GM13976 (cell line): ENCODE measurements around the gene SMARCA4.

ENCODE experiments used
- DNase-seq: peaks from one replicate; pipeline ENCODE4 v3.0.0; 2012; ENCODE audit warnings: low spot score
- in situ Hi-C: fragments of 300-500 bp; cut with MboI; formaldehyde crosslinking; loops from one replicate; pipeline ENCODE4 v1.12.0; 2022; ENCODE audit warnings: low sequenced_read_pairs, mixed read lengths, inconsistent platforms; ENCODE audit not compliant: unreplicated experiment
- TF ChIP-seq, protein P1 (sequence below): IDR thresholded peaks from 2 replicates; pipeline ENCODE4 v1.5.1; 2012; ENCODE audit warnings: borderline replicate concordance, mild to moderate bottlenecking; ENCODE audit not compliant: insufficient read depth; ENCODE audit errors: extremely low read depth, missing control alignments, control extremely low read depth

Gene SMARCA4

DNA sequence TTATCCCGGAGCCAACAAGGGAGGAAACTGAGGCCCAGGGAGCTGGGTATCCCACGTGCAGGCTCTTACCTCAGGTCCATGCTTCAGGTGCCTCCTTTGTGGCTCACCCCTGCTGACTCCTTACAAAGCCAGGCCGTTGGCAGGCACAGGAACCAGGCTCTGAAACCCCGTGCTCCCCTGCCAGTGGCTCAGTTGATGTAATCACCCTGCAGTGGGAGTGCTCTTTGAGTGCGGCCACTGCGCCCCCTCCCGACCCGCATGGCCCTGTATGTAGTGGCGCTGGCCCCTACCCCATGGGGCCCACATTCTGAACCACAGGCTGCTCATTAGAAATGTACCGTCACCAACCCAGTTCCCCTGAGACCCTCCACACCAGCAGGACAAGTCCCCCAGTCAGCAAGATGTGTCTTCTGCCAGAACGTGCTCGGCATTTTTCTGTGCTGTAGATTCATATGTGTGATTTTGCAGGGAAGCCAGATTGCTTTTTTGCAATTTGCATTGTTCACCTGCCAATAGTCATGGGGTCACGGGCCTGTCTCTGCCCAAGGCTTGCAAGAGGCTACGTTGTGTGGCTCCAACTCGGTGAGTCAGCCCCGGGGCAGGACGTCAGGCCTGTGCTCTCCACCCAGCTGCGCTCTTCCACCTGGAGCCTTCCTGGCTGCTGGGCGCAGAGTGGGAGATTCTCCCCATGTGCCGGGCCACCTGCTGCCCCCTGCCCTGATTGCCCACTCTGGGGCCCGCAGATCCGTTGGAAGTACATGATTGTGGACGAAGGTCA lies 60.3 kb downstream of the SMARCA4 start:
- in situ Hi-C loops: no loop called here
- TF ChIP-seq, protein P1, sequence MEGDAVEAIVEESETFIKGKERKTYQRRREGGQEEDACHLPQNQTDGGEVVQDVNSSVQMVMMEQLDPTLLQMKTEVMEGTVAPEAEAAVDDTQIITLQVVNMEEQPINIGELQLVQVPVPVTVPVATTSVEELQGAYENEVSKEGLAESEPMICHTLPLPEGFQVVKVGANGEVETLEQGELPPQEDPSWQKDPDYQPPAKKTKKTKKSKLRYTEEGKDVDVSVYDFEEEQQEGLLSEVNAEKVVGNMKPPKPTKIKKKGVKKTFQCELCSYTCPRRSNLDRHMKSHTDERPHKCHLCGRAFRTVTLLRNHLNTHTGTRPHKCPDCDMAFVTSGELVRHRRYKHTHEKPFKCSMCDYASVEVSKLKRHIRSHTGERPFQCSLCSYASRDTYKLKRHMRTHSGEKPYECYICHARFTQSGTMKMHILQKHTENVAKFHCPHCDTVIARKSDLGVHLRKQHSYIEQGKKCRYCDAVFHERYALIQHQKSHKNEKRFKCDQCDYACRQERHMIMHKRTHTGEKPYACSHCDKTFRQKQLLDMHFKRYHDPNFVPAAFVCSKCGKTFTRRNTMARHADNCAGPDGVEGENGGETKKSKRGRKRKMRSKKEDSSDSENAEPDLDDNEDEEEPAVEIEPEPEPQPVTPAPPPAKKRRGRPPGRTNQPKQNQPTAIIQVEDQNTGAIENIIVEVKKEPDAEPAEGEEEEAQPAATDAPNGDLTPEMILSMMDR: no peak
- no peak for DNase-seq

DNA sequence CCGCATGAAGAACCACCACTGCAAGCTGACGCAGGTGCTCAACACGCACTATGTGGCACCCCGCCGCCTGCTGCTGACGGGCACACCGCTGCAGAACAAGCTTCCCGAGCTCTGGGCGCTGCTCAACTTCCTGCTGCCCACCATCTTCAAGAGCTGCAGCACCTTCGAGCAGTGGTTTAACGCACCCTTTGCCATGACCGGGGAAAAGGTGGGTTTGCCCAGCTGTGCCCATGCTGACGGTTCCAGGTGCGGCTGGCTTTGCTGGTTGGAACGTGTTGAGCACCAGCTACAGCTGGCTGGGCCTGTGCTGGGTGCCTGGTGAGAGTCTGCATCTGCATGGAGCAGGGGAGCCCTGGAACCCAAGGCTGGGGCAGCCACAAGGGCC lies 60.9 kb downstream of the SMARCA4 start:
- no peak for DNase-seq
- in situ Hi-C loops: no loop called here
- TF ChIP-seq, protein P1: no peak

DNA sequence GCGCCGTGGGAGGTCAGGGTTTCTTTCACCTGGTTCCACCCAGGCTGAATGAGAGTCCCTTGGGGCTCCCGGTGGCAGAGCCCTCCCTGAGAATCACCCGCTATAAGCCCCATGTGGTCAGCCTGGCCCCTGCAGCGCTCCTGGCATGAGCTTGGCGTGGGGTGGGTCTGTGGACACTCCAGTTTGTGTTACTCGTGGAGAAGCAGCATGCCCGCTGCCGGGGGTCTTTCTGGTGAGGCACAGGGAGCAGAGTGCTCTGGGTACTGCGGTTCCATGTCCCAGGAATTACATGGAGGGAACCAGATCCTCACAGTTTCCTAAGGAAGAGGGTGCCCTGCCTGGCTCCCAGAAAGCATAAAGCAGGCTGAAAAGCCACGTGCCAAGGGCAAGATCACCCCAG lies 62.2 kb downstream of the SMARCA4 start:
- TF ChIP-seq, protein P1: no peak
- no peak for DNase-seq
- in situ Hi-C loops: no loop called here

DNA sequence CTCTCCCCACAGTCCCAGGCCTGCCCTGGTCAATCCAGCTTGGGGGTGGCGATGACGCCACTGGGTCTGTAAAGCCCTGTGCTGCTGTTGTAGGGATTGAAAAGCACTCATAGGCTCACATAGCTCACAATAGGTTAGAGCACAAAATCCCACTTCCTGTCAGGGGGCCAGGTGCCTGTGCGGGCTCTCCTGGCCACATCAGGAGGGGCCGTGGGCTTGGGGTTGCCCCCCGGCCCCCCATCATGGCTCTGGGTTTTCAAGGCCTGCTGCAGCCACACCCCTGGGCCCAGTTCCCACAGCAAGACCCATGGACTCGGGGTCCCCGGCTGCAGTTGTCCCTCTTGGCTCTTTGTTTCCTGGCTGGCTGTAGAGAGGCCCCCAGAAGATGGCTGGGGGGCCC lies 62.9 kb downstream of the SMARCA4 start:
- in situ Hi-C loops: no loop called here
- no peak for DNase-seq
- TF ChIP-seq, protein P1: no peak

DNA sequence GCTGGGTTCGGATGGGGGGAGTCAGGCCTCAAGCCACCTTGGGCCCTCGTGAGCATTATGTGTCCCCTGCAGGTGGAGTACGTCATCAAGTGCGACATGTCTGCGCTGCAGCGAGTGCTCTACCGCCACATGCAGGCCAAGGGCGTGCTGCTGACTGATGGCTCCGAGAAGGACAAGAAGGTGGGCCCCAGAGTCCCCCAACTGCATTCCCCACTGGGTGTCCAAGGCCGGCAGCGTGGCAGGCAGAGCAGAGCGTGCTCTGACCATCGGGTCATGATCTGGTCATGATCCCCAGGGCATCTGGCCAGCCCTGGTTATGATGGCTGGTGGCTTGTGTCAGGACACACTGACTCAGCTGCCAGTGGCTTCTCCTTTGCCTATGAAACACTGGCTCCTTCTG lies 63.4 kb downstream of the SMARCA4 start:
- DNase-seq: no peak
- in situ Hi-C loops: no loop called here
- TF ChIP-seq, protein P1: no peak

DNA sequence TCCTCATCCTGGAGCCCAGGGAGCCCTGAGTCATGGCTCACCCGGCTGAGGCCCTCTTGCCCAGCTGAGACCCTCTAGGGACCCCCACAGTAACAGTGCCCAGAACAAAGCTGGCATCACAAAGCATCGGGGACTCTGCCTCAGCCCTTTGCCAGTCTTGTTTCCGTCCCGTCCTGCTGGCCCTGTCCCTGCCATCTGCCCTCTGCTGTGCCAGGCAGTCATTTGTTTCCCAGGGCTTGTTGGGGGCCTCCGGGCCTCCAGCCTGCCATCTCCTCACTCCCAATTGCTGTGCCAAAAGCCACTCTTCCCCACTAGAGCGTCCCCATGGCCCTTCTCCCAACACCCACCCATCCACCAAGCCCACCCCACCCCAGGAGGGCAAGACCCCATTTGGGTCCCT lies 64.2 kb downstream of the SMARCA4 start:
- in situ Hi-C loops: no loop called here
- TF ChIP-seq, protein P1: no peak
- no peak for DNase-seq

DNA sequence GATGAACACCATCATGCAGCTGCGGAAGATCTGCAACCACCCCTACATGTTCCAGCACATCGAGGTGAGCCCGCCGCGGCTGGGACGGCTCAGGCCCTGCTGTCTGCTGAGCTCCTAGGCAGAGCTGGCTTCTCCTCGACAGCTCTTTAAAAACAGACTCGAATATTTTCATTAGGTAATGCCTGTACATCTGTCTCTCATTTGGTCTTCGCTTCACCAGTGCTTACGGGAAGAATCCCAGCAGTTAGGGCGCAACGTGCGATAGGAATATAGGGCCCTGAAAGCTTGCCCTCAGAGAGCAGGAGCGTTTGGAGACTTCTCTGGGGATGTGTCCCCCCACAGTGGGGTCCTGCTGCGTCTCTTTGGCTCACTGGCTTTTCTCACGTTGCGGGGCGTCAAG lies 64.6 kb downstream of the SMARCA4 start:
- no peak for DNase-seq
- TF ChIP-seq, protein P1: no peak
- in situ Hi-C loops: no loop called here
